GM10266 (cell line): Measurements from ENCODE around the gene TFAP2A.

Experiments
- DNase-seq: peaks from one replicate; pipeline ENCODE4 v3.0.0; 2012; ENCODE audit errors: extremely low spot score
- TF ChIP-seq, protein P1 (sequence below): IDR thresholded peaks from 2 replicates; pipeline ENCODE4 v1.5.1; 2012; ENCODE audit warnings: mild to moderate bottlenecking, low read depth; ENCODE audit not compliant: control insufficient read depth, insufficient read depth; ENCODE audit errors: missing control alignments

Gene TFAP2A

GRCh38 chr6:10359581-10359980 is 55.3 kb downstream of the TFAP2A start:
- DNase-seq, result no peak
- TF ChIP-seq, protein P1, sequence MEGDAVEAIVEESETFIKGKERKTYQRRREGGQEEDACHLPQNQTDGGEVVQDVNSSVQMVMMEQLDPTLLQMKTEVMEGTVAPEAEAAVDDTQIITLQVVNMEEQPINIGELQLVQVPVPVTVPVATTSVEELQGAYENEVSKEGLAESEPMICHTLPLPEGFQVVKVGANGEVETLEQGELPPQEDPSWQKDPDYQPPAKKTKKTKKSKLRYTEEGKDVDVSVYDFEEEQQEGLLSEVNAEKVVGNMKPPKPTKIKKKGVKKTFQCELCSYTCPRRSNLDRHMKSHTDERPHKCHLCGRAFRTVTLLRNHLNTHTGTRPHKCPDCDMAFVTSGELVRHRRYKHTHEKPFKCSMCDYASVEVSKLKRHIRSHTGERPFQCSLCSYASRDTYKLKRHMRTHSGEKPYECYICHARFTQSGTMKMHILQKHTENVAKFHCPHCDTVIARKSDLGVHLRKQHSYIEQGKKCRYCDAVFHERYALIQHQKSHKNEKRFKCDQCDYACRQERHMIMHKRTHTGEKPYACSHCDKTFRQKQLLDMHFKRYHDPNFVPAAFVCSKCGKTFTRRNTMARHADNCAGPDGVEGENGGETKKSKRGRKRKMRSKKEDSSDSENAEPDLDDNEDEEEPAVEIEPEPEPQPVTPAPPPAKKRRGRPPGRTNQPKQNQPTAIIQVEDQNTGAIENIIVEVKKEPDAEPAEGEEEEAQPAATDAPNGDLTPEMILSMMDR, result no peak

DNA sequence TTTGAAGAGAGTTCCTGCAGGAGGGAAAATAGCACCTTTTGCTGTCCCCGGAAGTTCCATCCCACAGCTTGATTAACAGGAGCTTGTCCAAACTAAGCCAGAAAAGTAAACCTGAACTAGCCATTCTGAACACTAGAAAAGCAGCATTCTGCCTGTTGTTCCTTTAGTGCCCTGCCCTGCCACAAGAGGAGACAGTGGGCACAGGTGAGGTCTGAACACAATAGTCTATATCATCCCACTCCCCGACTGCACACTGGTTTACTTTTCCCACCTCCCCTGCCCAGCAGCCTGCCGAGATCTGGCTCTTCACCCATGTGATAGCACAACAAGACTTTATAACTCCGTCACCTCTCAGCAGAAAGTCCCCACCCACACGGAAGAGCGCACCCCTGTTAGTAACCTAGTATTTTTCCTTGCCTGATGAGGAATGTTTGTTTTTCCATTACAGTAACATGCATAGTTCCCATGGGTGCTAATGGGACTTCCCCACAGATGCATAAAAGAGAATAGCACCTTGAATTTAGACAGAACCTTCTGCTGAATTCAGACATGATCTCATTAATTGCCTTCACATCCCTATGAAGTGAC is 59.7 kb downstream of the TFAP2A start:
- peak; percentile 61 for DNase-seq
- TF ChIP-seq, protein P1, result no peak

DNA sequence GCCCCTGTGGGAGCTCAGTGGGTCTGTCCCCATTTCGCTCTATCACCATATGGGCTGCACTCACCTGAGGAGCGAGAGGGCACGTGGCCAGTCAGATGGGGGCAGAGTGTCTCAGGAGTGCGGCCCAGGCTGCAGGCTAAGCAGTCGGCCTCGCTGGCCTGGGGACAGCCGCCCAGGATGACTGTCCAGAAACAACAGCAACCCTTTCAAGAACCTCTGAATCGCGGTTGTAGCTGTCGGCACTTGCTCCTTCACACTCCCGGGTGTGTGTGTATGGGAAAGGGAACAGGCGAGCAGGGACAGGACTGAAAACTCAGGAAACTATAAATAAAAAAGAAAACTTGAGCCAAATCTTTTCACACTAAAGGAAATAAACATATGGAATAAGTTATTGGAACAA is 63.1 kb downstream of the TFAP2A start:
- TF ChIP-seq, protein P1, result no peak
- no peak for DNase-seq

DNA sequence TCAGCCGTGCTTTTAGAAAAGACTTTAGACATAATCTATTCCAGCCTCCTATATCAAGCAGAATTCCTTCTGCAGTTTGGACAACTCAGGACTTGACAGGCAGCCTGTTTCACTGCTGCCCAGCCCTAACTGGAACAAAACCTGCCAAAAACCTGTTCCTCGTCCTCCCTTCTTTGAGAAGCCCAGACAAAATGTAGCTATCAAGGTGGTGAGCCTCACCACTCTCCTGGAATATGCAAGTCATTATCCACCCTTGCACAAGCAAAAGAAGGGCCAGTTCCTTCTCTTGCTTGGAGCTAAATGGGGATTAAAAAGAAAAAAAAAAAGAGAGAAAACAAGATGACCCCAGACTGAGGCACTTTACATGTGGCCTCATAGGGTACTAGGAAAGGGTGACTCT is 64.2 kb downstream of the TFAP2A start:
- DNase-seq, result no peak
- TF ChIP-seq, protein P1, result no peak

GRCh38 chr6:10347561-10348327 is 67.1 kb downstream of the TFAP2A start:
- TF ChIP-seq, protein P1, result no peak
- no peak for DNase-seq
